MM.1S (cell line): Measurements from ENCODE around the gene NDUFAF7.

Experiments
- CTCF ChIP-seq: fragments of 300-600 bp; sonication (generic); IDR thresholded peaks from 2 replicates; pipeline ENCODE4 v1.5.1; 2016; ENCODE audit warnings: antibody characterized with exemption, low read length, mixed read lengths
- EZH2 ChIP-seq: fragments of 300-600 bp; sonication (generic); optimal IDR thresholded peaks from 2 replicates; pipeline ENCODE3; 2017; ENCODE audit warnings: low read depth, mild to moderate bottlenecking, antibody characterized with exemption, low read length, mixed read lengths

GRCh38 chr2:37274359-37274965 lies 43.0 kb downstream of the NDUFAF7 start:
- TF ChIP-seq CTCF (no peak), EZH2 (no peak)
